GM18505 (cell line): Measurements from ENCODE around the gene NOX5.

Experiments
- ATAC-seq: cut with Tn5 transposase; IDR thresholded peaks from one replicate; pipeline ENCODE4 v1.9.1; 2021; ENCODE audit not compliant: unreplicated experiment
- POLR2A ChIP-seq: IDR thresholded peaks from 4 replicates; pipeline ENCODE4 v1.6.1; 2011; ENCODE audit warnings: borderline replicate concordance; ENCODE audit not compliant: insufficient read depth, insufficient read length; ENCODE audit errors: extremely low read depth

The NOX5 gene

DNA sequence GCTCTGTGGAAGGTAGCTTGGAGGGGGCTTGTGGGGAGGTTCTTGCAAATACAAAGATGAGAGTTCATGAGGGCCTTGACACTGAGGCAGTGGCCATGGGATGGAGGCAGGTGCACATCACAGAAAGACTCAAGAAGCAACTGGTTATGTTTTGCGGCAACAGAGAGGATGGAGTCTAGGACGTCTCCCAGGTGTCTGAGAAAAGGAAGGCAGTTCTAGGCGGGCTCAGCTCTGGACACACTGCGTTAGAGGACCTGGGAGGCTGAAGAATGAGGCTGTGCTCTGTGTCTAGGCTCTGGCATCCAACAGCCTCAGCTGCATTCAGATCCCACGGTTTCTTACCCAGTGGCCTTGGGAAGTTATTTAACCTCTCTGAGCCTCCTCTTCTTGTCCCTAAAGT lies 23.5 kb downstream of the NOX5 start:
- no peak for TF ChIP-seq POLR2A
- ATAC-seq, result no peak

GRCh38 chr15:69038508-69038907 lies 24.0 kb downstream of the NOX5 start:
- no peak for ATAC-seq
- TF ChIP-seq POLR2A, result no peak

- TF ChIP-seq POLR2A, result no peak
- ATAC-seq, result no peak
These were observed 25.2 kb downstream of the NOX5 start for GRCh38 chr15:69039516-69040225.

DNA sequence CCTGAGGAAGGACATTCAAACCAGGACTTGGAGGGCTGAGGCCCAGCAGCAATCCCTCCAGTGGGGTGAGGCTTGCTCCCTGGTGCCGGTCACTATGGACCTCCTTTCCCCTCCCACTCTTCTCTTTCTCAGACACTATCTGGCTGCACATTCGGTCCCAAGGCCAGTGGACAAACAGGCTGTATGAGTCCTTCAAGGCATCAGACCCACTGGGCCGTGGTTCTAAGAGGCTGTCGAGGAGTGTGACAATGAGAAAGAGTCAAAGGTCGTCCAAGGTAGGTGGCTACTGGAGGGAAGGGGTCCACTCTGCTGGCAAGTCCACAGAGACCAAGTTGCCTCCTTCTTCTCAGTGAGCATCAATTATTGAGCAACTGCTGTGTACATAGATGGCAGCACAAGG lies 28.0 kb downstream of the NOX5 start:
- no peak for ATAC-seq
- TF ChIP-seq POLR2A, result no peak

DNA sequence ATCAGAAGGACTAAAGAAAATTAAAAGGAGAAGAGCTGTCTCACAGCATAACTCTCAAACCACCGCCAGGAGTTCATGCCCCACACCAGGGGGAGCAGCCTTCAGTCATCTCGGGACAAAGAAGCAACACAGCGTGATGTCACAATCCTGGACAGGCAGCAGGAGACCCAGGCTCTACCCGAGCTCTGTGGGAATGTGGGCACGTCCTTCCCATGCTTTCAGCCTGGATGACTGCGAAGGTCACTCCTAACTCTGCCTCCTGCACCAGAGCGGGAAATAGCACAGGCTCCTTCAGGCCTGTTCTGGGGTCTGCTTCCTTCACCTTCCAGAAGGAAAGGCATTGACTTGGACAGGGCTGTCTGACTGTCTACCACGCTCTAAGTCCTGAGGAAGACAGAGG lies 31.3 kb downstream of the NOX5 start:
- no peak for ATAC-seq
- TF ChIP-seq POLR2A, result no peak

- no peak for TF ChIP-seq POLR2A
- ATAC-seq, result no peak
These were observed 32.3 kb downstream of the NOX5 start for GRCh38 chr15:69046781-69047180.

DNA sequence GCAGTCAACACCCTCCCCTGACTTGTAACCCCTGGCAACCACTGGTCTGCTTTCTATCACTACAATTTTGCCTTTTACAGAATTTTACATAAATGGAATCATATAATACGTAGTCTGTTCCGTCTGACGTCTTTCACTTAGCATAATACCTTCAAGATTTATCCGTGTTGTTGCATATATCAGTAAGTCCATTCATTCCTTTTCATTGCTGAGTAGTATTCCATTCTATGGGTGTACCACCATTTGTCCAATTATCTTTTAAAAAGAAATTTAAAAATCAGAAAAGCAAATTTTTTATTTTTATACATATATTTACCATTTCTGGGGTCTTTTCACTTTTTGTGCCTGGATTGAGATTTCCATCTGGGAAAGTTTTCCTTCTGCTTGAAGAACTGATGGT lies 35.5 kb downstream of the NOX5 start:
- no peak for ATAC-seq
- no peak for TF ChIP-seq POLR2A

- TF ChIP-seq POLR2A, result no peak
- ATAC-seq, result no peak
These were observed 40.8 kb downstream of the NOX5 start for GRCh38 chr15:69055251-69055650.

DNA sequence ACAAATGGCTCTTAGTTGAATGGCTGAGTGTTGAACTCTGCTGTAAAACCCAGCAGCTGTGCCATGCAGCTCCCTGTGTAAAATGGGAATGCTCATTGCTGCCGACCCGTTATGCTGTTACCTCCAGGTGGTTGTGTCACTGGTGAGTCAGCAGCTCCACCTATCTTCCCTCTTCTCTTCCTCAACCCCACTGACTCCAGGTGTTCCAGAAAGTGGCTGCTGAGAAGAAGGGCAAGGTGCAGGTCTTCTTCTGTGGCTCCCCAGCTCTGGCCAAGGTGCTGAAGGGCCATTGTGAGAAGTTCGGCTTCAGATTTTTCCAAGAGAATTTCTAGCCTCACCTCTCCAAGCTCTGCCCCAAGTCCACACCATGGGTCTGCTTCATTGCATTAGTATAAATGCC lies 41.9 kb downstream of the NOX5 start:
- no peak for TF ChIP-seq POLR2A
- no peak for ATAC-seq

- no peak for ATAC-seq
- no peak for TF ChIP-seq POLR2A
These were observed 44.5 kb downstream of the NOX5 start for GRCh38 chr15:69058830-69059556.

GRCh38 chr15:69059557-69059943 lies 45.1 kb downstream of the NOX5 start:
- no peak for ATAC-seq
- TF ChIP-seq POLR2A, result no peak

DNA sequence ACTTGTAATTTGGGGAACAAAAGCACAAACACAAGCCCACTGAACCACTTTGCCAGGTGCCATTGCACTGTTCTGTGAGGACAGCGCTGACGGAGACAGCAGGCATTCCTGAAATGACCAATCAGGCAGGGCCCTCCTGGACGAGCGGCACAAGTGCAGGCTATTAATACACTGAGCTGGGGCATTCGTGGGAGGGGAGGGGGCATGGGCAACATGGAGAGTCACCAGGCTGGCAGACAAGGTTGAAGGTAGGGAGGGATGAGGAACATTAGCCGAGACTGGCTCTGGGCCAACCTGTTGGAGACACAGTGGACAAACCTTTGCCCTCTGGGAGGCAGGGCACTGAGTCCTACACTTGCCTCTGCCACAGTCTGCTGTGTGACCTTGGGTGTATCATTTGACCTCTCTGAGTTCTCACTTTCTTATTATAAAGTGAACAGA lies 45.6 kb downstream of the NOX5 start:
- TF ChIP-seq POLR2A, result no peak
- no peak for ATAC-seq

DNA sequence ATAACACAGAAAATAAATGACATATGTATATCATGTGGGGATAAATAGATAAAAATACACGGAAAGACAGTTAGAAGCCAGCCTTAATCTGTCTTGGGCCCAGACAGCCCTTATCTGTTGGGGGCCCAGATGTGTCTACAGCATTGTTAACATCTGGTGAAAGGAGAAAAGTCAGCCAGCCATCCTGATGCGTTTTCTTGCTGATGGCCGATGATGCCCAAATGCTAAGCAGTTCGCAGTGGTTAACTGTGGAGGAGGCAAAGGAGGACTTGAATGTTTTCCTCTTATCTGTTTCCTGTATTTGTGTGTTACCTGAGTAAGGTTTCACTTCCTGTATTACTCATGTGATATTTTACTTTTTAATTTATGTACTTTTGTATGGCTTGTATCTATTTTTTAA lies 46.2 kb downstream of the NOX5 start:
- no peak for TF ChIP-seq POLR2A
- no peak for ATAC-seq

DNA sequence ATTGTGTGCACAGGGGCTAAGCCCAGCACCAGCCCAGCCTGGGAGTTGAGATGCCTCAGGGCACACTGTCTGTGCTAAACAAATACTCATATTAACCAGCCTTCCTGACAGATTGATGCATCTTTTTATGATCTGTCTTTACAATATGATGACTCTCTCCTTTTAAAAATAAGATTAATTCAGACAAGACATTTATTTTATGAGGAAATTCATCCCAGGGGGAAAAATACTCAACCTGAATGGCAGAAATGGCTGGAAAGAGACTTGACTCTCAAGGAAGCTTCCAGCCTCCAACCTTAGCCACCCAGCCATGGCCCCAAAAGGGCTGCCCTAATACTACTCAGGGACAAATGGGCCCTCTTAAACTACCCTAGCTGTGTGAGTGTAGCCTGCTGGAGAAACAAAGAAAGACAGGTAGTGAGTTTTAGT lies 46.9 kb downstream of the NOX5 start:
- TF ChIP-seq POLR2A, result no peak
- no peak for ATAC-seq
